Caco-2 (cell line): ENCODE results near the gene NOL3. TPM values are rescaled to one million over a fixed set of nuclear protein-coding genes. Genes with fewer than 3 reads are reported as not detected.

Experiments used
- BruUV-seq: library from RNA; stranded (reverse); fragments of 400-500 nt; replicated peaks from 2 replicates; lab custom pipeline; 2021; lab: Mats Ljungman, UMichigan
- CTCF ChIA-PET: fragments of 300-600 bp; sonication (Branson Sonifier 250); formaldehyde crosslinking; loops from one replicate; lab custom pipeline; 2022; ENCODE audit warnings: antibody characterized with exemption; lab: Charles Lee
- POLR2A ChIA-PET: fragments of 300-600 bp; sonication (Branson Sonifier 250); formaldehyde crosslinking; loops from one replicate; lab custom pipeline; 2022; ENCODE audit warnings: antibody characterized with exemption; lab: Charles Lee
- DNase-seq, 2 experiments: peaks; one replicate each; pipeline versions ENCODE4 v3.0.0 to v3.0.0-alpha.2; 2020 to 2022
- H3K27me3 ChIP-seq: replicated peaks from 2 replicates; pipeline ENCODE4 v1.6.0; 2011; ENCODE audit warnings: low read length; ENCODE audit not compliant: control insufficient read depth, insufficient read depth
- H3K36me3 ChIP-seq: 2 replicates; pipeline ENCODE4 v1.5.1; 2011; ENCODE audit warnings: low read length; ENCODE audit not compliant: control insufficient read depth, insufficient read depth
- H3K4me1 ChIP-seq: fragments of 250-450 bp; sonication (Bioruptor Pico); 2 replicates; pipeline ENCODE4 v1.5.1; 2020; ENCODE audit warnings: mild to moderate bottlenecking
- H3K4me3 ChIP-seq: 2 replicates; pipeline ENCODE4 v1.5.1; 2011; ENCODE audit warnings: low read depth, mild to moderate bottlenecking, control low read depth, low read length
- H3K9me3 ChIP-seq: fragments of 250-450 bp; sonication (Bioruptor Pico); 2 replicates; pipeline ENCODE4 v1.5.1; 2020; ENCODE audit warnings: mild to moderate bottlenecking, moderate library complexity
- H3K27ac Mint-ChIP-seq: one replicate; pipeline ENCODE4 v1.8.0; 2022; ENCODE audit warnings: mixed read lengths; ENCODE audit not compliant: unreplicated experiment
- H3K27me3 Mint-ChIP-seq: one replicate; pipeline ENCODE4 v1.8.0; 2022; ENCODE audit warnings: mixed read lengths; ENCODE audit not compliant: insufficient read depth, unreplicated experiment
- H3K36me3 Mint-ChIP-seq: one replicate; pipeline ENCODE4 v1.8.0; 2022; ENCODE audit warnings: mild to moderate bottlenecking, mixed read lengths; ENCODE audit not compliant: insufficient read depth, unreplicated experiment
- H3K4me1 Mint-ChIP-seq: one replicate; pipeline ENCODE4 v1.8.0; 2022; ENCODE audit warnings: low read depth, mixed read lengths; ENCODE audit not compliant: unreplicated experiment
- H3K4me3 Mint-ChIP-seq: one replicate; pipeline ENCODE4 v1.8.0; 2022; ENCODE audit warnings: mild to moderate bottlenecking, moderate library complexity, mixed read lengths; ENCODE audit not compliant: unreplicated experiment
- H3K9me3 Mint-ChIP-seq: one replicate; pipeline ENCODE4 v1.8.0; 2022; ENCODE audit warnings: mixed read lengths; ENCODE audit not compliant: unreplicated experiment
- CTCF ChIP-seq, 2 experiments: fragments of 200-600 bp in 1 of 2; IDR thresholded peaks; 1 replicate in 1 of 2; 2 replicates in 1 of 2; pipeline versions ENCODE4 v1.5.1 to v1.8.0; 2011 to 2022; ENCODE audit warnings: antibody characterized with exemption in 1 of 2, control low read depth in 1 of 2, inconsistent platforms in 1 of 2, low read depth in 1 of 2, low read length in 1 of 2, mild to moderate bottlenecking in 1 of 2, moderate library complexity in 1 of 2; ENCODE audit not compliant: insufficient read depth in 1 of 2, severe bottlenecking in 1 of 2, unreplicated experiment in 1 of 2
- intact Hi-C: fragments of 100-400 bp; cut with micrococcal nuclease; formaldehyde crosslinking; loops from one replicate; pipeline ENCODE4 v1.10.0; 2022; ENCODE audit not compliant: unreplicated experiment
- total RNA-seq: library from RNA; stranded (reverse); gene quantifications from 2 replicates; pipeline ENCODE4 v1.2.3, GENCODE V29; 2022

The NOL3 gene
- total RNA-seq, 1 experiment from 2014 or later: 17.4 TPM

- Mint-ChIP-seq H3K27me3 (no peaks in the 10 kb centered on the region), H3K36me3 (peaks cover 19% of the 10 kb centered on the region), H3K9me3 (no peaks in the 10 kb centered on the region), H3K27ac (no peak overlapping the region), H3K4me1 (peaks cover 6% of the 10 kb centered on the region), H3K4me3 (no peak overlapping the region)
- no peaks in the 10 kb centered on the region for H3K27me3 ChIP-seq
- H3K4me3 ChIP-seq: no peak overlapping the region
- H3K36me3 ChIP-seq: no peaks in the 10 kb centered on the region
- no peak for TF ChIP-seq CTCF (IDR thresholded peaks at IDR 0.05; ENCODE audit: insufficient read depth in 1 of 2, low read depth in 1 of 2, low read length in 1 of 2, severe bottlenecking in 1 of 2, unreplicated experiment in 1 of 2)
- ChIA-PET POLR2A (interaction anchor here (0.5 to 0.6 kb wide), 2 partner anchors 84 to 284 kb away, joined by 6 to 9 read pairs; no protein-coding TSS in a partner anchor), CTCF (interaction anchor here (0.6 kb wide), 1 partner anchor 36 kb away, joined by 3 read pairs; the partner anchor contains the start of gene ELMO3)
- no peak for DNase-seq
- 0 out of 2 replicates have a peak, but pooled peaks cover 4% of the 10 kb centered on the region for H3K4me1 ChIP-seq
- no peaks in the 10 kb centered on the region for H3K9me3 ChIP-seq
- intact Hi-C loops: no loop called here
- no TSS peak for BruUV-seq
Measured at GRCh38 chr16:67162506-67163163, 7.7 kb upstream of the NOL3 start.

- intact Hi-C loops: no loop called here
- Histone ChIP-seq H3K27me3 (no peaks in the 10 kb centered on the region), H3K4me3 (no peak overlapping the region), H3K4me1 (0 out of 2 replicates have a peak, but pooled peaks cover 4% of the 10 kb centered on the region), H3K9me3 (no peaks in the 10 kb centered on the region), H3K36me3 (no peaks in the 10 kb centered on the region)
- Mint-ChIP-seq H3K27ac (no peak overlapping the region), H3K27me3 (no peaks in the 10 kb centered on the region), H3K36me3 (peaks cover 19% of the 10 kb centered on the region), H3K4me3 (no peak overlapping the region), H3K9me3 (no peaks in the 10 kb centered on the region), H3K4me1 (peaks cover 9% of the 10 kb centered on the region)
- BruUV-seq: no TSS peak
- no peak for DNase-seq
- POLR2A ChIA-PET: interaction anchor here (0.5 to 0.6 kb wide), 2 partner anchors 83 to 285 kb away, joined by 6 to 9 read pairs; no protein-coding TSS in a partner anchor
- TF ChIP-seq CTCF (IDR thresholded peaks at IDR 0.05; ENCODE audit: insufficient read depth in 1 of 2, low read depth in 1 of 2, low read length in 1 of 2, severe bottlenecking in 1 of 2, unreplicated experiment in 1 of 2): no peak
- CTCF ChIA-PET: interaction anchor here (0.6 kb wide), 1 partner anchor 36 kb away, joined by 3 read pairs; the partner anchor contains the start of gene ELMO3
Measured at GRCh38 chr16:67163164-67163998, 7.0 kb upstream of the NOL3 start.

GRCh38 chr16:67163999-67164558, 6.3 kb upstream of the NOL3 start:
- no TSS peak for BruUV-seq
- intact Hi-C loops: no loop called here
- CTCF ChIA-PET: no interaction called here
- no peaks in the 10 kb centered on the region for H3K9me3 Mint-ChIP-seq
- no peak for DNase-seq
- peaks cover 19% of the 10 kb centered on the region for H3K36me3 Mint-ChIP-seq
- H3K4me1 ChIP-seq: peaks cover 6% of the 10 kb centered on the region
- H3K36me3 ChIP-seq: no peaks in the 10 kb centered on the region
- POLR2A ChIA-PET: no interaction called here
- TF ChIP-seq CTCF (IDR thresholded peaks at IDR 0.05; ENCODE audit: insufficient read depth in 1 of 2, low read depth in 1 of 2, low read length in 1 of 2, severe bottlenecking in 1 of 2, unreplicated experiment in 1 of 2): no peak
- H3K4me3 ChIP-seq: no peak overlapping the region
- H3K27ac Mint-ChIP-seq: no peak overlapping the region
- H3K9me3 ChIP-seq: no peaks in the 10 kb centered on the region
- H3K27me3 Mint-ChIP-seq: no peaks in the 10 kb centered on the region
- no peak overlapping the region for H3K4me3 Mint-ChIP-seq
- no peaks in the 10 kb centered on the region for H3K27me3 ChIP-seq
- peaks cover 7% of the 10 kb centered on the region for H3K4me1 Mint-ChIP-seq
